HG02943 (cell line): ENCODE results near the gene REXO2.

ENCODE experiments used
- ATAC-seq: cut with Tn5 transposase; IDR thresholded peaks from one replicate; pipeline ENCODE4 v1.9.1; 2021; ENCODE audit warnings: mild to moderate bottlenecking, low read depth, moderate library complexity; ENCODE audit not compliant: unreplicated experiment

REXO2 gene

DNA sequence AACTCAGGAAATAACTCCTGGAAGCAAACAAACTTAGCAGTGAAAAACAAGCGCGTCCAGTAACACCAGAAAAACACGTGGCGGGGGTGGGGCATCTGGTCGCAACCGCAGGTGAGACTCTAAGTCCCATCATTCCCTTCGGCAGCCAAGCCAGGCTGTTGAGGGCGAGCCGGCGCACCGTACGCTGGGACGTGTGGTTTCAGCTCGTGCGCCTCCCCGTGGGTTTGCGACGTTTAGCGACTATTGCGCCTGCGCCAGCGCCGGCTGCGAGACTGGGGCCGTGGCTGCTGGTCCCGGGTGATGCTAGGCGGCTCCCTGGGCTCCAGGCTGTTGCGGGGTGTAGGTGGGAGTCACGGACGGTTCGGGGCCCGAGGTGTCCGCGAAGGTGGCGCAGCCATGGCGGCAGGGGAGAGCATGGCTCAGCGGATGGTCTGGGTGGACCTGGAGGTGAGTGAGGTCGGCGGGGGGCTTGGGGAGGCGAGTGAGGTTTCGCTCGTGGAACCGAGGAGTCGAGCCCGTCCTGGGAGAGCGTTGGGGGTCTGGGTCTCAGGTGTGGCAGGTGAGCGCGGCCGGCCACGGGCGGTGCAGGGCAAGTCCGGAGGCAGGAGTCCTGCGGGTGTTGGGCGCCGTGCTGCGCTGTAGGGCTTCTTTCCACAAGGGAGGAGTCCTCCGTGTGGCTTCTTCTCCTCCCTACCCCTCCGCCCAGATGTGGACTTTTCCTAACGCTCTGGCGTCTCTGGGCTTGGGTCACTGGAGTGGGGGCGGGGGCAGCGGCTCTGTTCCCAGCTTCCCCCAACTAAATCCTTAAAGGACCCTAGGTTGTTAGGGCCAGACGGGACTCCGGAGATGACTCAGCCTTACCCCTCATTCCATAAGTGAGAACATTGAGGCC lies at the start of gene REXO2:
Gene REXO2, plus strand, starts transcription at position 239 of the 892 bp plus-strand sequence. Its CDS starts 62 bp downstream, at position 301.
- peak; percentile 96 for ATAC-seq

DNA sequence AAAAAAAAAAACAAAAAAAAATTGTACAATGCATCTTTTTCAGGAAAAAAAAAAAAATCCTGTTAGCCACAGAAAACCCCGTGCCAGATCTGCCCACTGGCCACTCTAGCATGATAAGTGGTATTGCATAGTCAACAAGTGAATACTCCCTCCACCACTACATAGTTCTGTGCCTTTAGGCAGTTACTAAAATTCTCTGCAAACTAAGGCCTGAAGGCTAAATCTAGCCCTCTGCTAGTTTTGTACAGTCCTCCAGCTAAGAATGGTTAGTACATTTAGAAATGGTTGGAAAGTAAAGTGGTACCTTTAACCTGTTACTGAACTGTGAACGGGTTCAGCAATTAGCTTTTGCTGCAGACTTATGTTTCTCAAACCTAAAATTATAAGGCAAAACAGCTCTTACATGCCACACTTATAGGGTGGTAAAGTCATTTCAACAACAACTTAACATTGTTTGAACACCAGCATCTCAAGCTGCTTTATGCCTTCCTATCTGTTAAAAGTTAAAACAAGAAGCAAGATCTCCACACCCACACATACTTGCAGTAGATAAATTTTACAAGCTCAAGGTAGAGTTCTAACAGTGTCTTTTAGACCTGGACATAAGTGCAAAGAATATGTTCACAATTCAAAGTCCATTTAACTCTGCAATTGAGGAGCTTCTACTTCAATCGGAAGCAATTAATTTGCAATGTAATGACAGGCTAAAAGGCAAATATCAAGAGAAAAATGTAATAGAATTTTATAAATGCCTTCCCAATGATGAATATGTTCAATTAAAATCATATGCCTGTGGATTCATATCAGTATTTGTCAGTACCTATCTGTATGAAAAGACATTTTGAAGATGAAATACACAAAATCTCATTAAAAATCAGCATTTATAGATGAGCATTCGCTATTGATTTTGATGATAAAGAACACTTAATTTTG lies 46.3 kb upstream of the REXO2 start:
- no peak for ATAC-seq

DNA sequence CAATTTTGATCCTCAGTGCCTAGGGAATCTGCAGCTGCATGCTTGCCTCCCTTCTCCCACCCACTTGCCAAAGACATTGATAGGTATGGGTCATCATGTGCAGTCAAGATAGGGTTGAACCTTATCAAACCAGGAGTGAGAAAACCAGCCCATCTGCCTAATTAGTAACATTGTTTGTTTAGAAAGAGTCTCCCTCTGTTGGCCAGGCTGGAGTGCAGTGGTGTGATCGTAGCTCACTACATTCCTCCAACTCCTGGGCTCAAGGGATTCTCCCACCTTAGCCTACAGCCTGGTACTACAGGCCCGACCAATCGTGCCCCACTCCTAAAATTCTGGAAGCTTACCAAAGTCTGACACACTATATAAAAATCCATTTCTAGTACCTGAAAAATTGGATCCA lies 43.5 kb upstream of the REXO2 start:
- ATAC-seq = no peak

DNA sequence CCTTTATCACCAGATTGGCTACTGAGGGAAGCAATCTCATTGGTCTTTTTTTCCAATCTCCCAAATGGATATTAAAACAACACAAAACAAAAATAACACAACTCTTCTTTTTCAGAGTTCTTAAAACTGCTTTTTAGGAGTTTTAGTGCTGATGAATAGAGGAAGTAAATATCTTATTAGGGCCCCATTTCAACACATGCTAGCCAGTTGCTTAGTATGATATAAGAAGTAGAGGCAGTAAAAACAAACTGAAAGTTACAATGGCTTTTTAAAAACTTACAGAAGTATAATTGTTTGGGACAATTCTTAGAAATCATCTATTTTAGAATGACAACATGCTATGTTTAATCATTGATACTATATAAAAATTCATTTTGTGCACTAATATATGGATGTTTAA lies 42.4 kb upstream of the REXO2 start:
- no peak for ATAC-seq

DNA sequence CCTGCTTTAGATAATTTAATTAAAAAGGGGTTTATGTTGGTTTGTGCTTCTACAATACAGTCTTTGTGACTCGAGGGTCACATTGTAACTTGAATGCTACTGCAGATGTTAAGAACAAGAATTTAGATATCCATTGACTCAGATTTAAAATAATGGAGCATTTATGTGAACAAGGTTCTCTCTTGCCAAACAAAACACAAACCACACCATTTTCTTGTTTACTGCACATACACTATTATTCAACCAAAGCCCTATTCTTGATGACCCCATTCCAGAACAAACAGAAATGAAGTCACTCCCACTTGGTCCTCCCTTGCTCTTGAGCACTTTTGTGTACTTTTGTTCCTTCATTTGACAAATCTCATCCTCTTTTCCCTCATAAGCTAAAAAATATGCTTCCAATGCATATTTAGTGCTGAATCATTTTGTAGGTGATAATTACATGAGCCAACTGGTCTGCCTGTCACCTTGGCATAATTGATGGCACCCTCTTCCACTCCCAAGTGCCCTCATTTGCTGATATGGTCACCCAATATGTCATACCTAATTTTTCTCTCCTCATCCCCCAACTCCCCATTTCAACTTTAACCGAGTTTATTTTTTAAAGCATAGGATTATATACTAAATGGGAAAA lies 41.8 kb upstream of the REXO2 start:
- ATAC-seq = no peak

DNA sequence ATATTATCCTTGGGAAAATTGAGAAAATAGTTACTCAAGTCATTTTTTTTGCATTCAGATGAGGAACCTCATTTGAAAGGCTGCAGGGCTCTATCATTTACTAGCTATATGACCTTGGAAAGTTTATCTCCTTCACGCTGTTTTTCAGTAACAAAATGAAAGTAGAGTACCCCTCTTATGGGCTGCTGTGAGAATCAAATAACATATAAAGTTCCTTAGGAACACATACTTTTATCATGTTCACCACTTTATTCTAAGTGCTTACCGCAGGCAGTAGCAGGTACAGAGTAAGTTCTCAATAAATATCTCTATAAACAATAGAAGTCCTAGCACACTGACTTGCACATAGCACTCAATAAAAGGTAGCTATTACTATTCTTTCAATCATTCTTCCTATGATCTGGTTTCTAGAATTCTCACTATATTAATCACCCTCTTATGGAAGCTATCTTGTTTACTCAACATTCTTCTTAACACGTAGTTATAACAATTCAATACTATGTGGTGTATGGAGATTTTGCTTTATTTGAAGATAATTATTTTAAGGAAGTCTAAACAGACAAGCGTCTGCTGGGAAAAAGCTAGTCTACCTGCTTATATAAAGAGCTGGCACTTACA lies 40.9 kb upstream of the REXO2 start:
- ATAC-seq = no peak

DNA sequence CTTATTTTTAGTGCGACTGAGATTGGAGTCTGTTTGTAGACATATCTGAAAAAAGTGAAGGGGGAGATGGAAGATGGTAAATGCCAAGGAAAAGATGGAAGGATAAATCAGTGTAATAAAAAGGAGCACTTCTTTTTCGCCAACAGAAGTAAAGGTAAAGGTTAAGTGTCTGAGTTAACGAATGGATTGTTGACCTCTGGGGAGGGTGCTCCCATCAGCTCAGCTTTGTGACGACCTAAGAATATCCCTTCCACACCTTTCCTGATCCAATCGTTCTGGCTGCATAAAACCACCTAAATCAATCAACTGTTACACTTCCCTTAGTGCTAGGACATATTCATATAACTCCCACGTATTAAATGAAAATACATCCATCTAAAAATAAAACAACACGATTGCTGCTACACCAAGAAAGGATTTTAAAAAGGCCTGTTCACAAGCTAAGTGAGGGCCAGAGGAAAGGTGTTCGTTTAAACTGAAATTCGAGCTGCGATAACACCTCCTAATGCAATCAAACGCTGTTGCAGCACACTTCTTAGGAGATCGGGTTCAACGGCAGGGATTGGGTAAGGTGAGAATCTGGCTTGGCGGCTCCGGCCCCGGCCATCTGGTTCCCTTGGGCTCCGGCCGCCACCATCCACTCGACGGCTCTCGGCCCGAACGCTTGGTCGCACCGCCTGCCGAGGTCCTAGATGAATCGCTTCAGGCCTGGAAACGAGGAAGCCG lies 39.6 kb upstream of the REXO2 start:
- peak; percentile 29 for ATAC-seq

DNA sequence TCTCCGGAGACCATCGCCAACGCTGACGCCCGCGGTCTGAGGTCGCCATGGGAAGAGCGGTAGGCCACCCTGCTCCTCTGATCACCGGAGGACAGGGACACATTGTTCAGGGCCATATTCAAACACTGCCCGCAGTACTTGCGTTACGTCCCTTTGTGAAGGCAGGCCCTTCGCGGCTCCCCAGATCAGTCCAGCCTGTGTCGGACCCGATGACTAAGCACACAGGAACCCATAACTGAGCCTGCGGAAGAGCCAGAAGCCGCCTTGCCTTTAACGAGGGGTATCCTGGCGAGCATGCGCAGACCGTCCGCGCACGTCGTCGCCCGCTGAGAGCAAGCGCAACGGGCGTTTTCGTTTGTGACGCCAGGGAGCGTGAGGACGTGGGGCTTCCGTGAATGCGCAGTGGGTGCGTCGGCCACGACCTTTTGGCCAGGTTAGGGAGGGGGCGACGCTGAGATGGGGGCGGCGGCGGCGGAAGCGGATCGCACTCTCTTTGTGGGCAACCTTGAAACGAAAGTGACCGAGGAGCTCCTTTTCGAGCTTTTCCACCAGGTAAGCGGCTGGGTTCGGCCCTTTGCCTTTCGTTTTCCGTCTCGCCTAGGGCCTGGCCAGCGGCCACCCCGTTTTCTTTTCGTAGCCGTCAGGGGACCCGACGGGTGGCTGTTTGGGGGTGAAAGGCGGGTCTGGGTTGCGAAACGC lies 38.9 kb upstream of the REXO2 start, which contains the start of the genes C11orf71 and RBM7:
Gene C11orf71, minus strand, starts transcription at position 296 of the 699 bp plus-strand sequence. Its CDS starts 180 bp downstream, at position 116.
Gene RBM7, plus strand, starts transcription at position 451 of the 699 bp plus-strand sequence. Its CDS starts 6 bp downstream, at position 457.
- peak; percentile 97 for ATAC-seq

DNA sequence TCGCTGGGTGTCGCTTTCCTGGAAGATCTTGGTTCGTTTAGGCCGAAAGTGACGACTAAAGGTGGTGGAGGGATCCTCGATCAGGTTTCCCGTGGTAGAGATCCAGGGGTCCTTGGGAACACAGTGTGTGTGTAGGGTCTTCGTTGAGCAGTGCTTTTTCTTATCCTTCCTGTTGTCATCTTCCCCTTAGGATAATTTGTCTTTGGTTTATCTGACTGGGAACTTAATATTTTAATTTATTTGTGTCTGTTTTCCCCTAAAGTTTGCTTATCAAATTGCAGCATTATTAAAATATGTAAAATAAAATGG lies 38.4 kb upstream of the REXO2 start:
- no peak for ATAC-seq

DNA sequence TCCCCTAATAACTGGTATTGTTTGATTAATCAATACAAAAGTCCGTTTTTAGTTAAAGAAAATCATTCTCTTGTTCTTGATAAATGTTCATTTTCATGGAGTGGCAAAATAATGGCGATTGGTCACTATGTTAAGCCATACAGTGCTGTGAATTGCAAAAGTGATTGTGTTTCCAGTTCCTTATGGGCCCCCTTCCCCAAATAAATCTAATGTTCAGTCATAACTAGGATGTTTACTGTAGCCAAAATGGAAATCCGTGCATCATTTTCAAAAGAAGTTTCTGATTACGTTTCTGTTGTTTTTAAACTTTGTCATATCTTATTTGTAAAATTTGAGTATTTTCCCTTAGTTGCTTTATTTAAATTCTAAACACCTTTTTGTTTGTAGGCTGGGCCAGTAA lies 38.0 kb upstream of the REXO2 start:
- no peak for ATAC-seq

DNA sequence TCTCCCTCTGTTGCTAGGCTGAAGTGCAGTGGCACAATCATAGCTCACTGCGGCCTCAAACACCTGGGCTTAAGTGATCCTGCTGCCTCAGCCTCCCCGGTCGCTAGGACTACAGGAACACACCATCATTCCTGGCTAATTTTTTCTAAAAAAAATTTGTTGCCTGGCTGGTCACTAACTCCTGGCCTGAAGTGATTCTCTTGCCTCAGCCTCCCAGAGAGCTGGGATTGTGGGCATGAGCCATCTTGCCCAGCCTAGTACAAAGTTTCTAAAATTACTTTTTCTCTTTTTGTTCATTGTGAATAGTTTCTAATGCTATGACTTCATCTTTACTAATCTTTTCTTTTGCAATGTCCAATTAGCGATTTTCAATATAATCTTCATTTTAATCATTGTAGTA lies 26.3 kb upstream of the REXO2 start:
- ATAC-seq = no peak

DNA sequence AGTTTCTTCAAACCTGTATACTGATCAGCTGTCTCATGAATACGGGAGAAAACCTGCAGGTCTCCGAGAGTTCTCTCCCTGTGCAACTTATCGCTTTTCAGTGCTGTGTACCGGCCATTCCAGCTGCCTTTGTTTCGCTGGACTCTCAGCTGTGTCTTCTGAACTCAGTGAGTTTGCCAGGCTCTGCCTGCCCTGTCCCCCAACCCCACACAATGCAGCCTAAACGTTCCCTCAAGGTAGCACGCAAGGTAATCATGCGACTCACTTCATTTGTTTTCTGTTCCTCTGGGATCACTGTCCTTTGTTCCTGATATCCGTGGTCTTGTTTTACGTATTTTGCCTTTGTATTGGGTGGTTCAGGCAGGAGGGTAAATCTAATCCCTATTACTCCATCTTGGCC lies 25.3 kb upstream of the REXO2 start:
- ATAC-seq = no peak

DNA sequence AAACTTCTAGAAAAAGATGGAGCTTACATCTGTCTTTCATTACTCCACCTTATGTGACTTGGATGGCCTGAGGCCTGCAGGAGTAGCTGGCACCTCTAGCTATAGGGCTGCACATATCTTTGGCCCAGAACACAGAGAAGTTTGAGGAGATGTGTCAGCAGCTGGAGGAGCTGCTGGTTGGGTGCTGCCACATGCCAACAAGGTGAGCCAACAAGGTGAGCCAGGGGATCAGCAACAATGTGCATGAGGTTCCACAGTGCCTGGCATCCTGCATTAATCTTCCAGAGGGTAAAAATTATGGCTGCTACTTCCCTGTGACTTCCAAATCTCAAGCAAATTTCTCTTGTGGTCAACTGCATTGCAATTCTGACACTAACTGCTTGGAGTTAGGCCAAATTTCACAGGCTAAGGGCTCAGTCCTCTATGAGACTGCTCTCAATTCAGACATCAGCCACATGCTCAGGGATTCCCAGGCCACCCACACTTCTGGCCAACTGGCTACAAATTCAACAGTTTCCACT lies 22.8 kb upstream of the REXO2 start:
- no peak for ATAC-seq

DNA sequence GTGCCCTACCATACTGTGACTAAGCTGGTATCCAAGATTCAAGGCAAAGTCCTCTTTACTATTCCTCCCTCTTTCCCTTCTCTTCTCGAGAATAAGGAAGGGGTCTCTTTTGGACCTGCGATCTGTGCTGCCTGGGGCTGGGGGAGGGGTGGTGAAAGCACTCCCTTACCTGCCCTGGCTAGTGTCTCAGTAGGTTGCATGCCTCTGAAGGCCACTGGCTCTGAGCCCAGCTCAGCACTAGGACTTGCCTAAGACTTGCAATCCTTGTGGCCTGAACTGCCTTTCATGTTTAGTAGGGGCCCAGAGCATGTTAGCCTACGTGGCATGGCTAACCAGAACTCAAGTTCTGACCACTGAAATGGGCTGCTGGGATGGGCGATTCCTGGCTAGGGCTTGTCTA lies 13.0 kb upstream of the REXO2 start:
- no peak for ATAC-seq

DNA sequence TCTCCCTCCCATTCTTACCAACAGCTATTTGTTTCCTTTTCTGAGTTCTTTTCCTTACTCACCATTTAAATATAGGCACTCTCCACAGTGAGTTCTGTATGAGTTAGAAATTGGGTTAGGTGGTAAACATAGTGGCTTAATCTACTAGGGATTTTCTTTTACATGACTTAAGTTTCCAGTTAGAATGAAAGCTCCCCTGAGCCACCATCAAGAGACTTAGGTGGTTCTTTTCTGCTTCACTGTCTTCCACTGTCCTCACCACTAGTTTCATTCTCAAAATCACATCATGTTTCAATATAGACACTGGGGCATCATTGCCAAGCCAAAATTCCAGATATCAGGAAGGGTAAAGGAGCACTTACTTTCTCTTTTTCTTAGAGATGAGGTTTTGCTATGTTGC lies 9.0 kb upstream of the REXO2 start:
- ATAC-seq = no peak

DNA sequence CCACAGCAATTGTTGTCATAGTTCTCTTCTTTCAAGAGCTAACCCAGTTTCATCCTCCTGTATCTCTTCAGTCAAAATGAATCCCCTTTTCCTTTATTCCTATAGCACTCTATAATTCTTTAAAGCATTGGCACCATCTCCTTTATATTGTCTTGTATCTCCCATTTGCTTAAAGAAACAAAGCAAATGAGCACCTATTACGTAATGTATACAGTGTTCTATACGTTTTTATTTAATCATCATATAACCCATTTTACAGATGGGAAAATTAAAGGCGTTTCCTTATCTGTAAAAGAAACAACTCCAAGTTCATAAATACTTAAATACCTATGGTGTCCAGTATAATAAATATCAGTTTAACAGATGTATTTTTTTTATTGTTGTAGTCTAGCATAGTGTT lies 6.4 kb upstream of the REXO2 start:
- no peak for ATAC-seq

DNA sequence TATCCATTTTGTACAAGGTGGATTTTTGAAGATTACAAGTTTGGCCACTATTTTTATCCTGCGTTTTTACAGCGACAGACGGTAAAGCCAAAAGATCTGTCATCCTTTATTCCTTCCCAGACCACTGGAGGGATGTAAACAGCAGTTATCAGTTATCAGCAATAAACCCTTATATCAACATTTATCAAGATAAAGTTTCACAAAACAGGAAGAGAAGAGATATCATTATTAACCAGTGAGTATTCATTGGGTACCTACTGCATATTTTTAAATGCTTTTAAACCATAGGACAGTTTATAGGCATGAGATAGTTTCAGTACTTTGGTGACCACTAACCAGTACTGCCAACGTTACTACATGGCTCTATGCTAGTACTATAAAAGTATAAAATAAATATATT lies 5.9 kb upstream of the REXO2 start:
- no peak for ATAC-seq

DNA sequence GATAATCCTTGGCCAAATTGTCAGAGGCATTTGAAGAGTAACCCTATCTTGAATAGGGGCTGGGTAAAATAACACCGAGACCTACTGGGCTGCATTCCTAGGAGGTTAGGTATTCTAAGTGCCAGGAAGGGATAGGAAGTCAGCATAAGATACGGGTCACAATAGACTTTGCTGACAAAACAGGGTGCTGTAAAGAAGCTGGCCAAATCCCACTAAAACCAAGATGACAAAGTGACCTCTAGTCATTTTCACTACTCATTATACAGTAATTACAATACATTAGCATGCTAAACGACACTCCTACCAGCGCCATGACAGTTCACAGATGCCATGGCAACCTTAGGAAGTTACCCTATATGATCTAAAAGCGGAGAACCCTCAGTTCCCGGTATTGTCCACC lies 964 bp upstream of the REXO2 start:
- no peak for ATAC-seq
